HT1080 (cell line): Measurements from ENCODE around the gene DPM3. TPM values are rescaled to one million over a fixed set of nuclear protein-coding genes. Genes with fewer than 3 reads are reported as not detected.
"Not testable (repeated sequence)": the region's sequence is repeated elsewhere in the genome, so short reads cannot be mapped to it uniquely, and the experiment has no call there.

Experiments
- DNase-seq: peaks from one replicate; pipeline ENCODE4 v3.0.0-alpha.2; 2015; ENCODE audit warnings: low read depth
- total RNA-seq: library from RNA; depleted of rRNA; stranded (reverse); fragments of >200 nt; shearing (Covaris generic); gene quantifications from 2 replicates; pipeline ENCODE4 v1.2.3, GENCODE V29; 2014

Gene DPM3
- total RNA-seq, 1 experiment from 2014 or later: 36.0 TPM

GRCh38 chr1:155175927-155176371 lies 35.6 kb upstream of the DPM3 start:
- peak; percentile 10 for DNase-seq

- DNase-seq: no peak
These were observed 35.1 kb upstream of the DPM3 start for GRCh38 chr1:155175281-155175926.

- DNase-seq: no peak
These were observed 34.3 kb upstream of the DPM3 start for GRCh38 chr1:155174324-155175280.

GRCh38 chr1:155173478-155174323 lies 33.4 kb upstream of the DPM3 start, which contains the start of gene TRIM46:
TSS of gene TRIM46 (plus strand) at chr1:155173849. CDS start at chr1:155173967, 118 bp downstream.
- peak; percentile 70 for DNase-seq

GRCh38 chr1:155172732-155173477 lies 32.6 kb upstream of the DPM3 start, which contains the start of gene KRTCAP2:
TSS of gene KRTCAP2 (minus strand) at chr1:155173304. CDS start at chr1:155173224, 80 bp downstream.
- peak; percentile 92 for DNase-seq

GRCh38 chr1:155171836-155172731 lies 31.8 kb upstream of the DPM3 start:
- DNase-seq: no peak

GRCh38 chr1:155170806-155171205 lies 30.5 kb upstream of the DPM3 start:
- no peak for DNase-seq

- no peak for DNase-seq
These were observed 29.9 kb upstream of the DPM3 start for GRCh38 chr1:155170101-155170785.

- DNase-seq: no peak
These were observed 29.2 kb upstream of the DPM3 start for GRCh38 chr1:155169541-155169940.

- DNase-seq: no peak
These were observed 28.3 kb upstream of the DPM3 start for GRCh38 chr1:155168456-155169210.

GRCh38 chr1:155168105-155168445 lies 27.7 kb upstream of the DPM3 start:
- not testable (repeated sequence) for DNase-seq

GRCh38 chr1:155167166-155168104 lies 27.1 kb upstream of the DPM3 start:
- DNase-seq: peak; percentile 79

- DNase-seq: no peak
These were observed 26.3 kb upstream of the DPM3 start for GRCh38 chr1:155166471-155167165.

- no peak for DNase-seq
These were observed 25.7 kb upstream of the DPM3 start for GRCh38 chr1:155166051-155166470.

- not testable (repeated sequence) for DNase-seq
These were observed 24.3 kb upstream of the DPM3 start for GRCh38 chr1:155164625-155165024.

GRCh38 chr1:155163785-155164184 lies 23.5 kb upstream of the DPM3 start:
- not testable (repeated sequence) for DNase-seq
